HepG2 (cell line): ENCODE results near the gene ABCC1. TPM values are rescaled to one million over a fixed set of nuclear protein-coding genes. Genes with fewer than 3 reads are reported as not detected.
A peak's percentile ranks its signal among the peaks of the same experiment; 100 is the strongest.

Experiments used
- CEBPB ChIP-seq: IDR thresholded peaks from 2 replicates; pipeline ENCODE4 v1.6.1; 2011; ENCODE audit warnings: low read depth, low read length, improper control_type of control experiment, borderline replicate concordance
- FOXA1 ChIP-seq, 2 experiments: fragments of 450-650 bp in 1 of 2; sonication (generic) in 1 of 2; formaldehyde crosslinking in 1 of 2; IDR thresholded peaks; 2 replicates each; pipeline versions ENCODE4 v1.4.0 to v1.6.1; 2016 to 2020; ENCODE audit warnings: missing genetic modification reagents in 1 of 2
- HOXA3 ChIP-seq: sonication (generic); formaldehyde crosslinking; IDR thresholded peaks from 2 replicates; pipeline ENCODE4 v1.5.0; 2020; ENCODE audit warnings: missing genetic modification reagents
- KDM3A ChIP-seq: IDR thresholded peaks from 2 replicates; pipeline ENCODE4 v1.6.1; 2018; ENCODE audit warnings: low read depth, missing compliant biosample characterization
- NFE2L1 ChIP-seq: sonication (generic); formaldehyde crosslinking; IDR thresholded peaks from 2 replicates; pipeline ENCODE4 v1.4.0; 2020; ENCODE audit warnings: missing genetic modification reagents, mild to moderate bottlenecking, borderline replicate concordance
- NFKBIZ ChIP-seq: IDR thresholded peaks from 2 replicates; pipeline ENCODE4 v1.6.1; 2018; ENCODE audit warnings: missing genetic modification reagents, missing compliant biosample characterization
- RARA ChIP-seq: IDR thresholded peaks from 2 replicates; pipeline ENCODE4 v1.6.1; 2016; ENCODE audit warnings: missing genetic modification reagents, missing compliant biosample characterization
- SPEN ChIP-seq: sonication (generic); formaldehyde crosslinking; IDR thresholded peaks from 2 replicates; pipeline ENCODE4 v1.5.1; 2020; ENCODE audit warnings: low read depth, mild to moderate bottlenecking, missing genetic modification reagents
- TBP ChIP-seq: sonication (generic); formaldehyde crosslinking; IDR thresholded peaks from 2 replicates; pipeline ENCODE4 v1.5.0; 2020; ENCODE audit warnings: missing genetic modification reagents
- polyA plus RNA-seq, 8 experiments: library from polyadenylated mRNA; depleted of rRNA in 3 of 8; stranded (reverse) in 7 of 8; unstranded in 1 of 8; fragments of >200 nt; fragmentation: Illumina TruSeq in 4 of 8; extraction: Trizol in 4 of 8; gene quantifications; 2 replicates each; pipeline versions ENCODE4 v1.2.1 to v1.2.3, GENCODE V29; 2011 to 2016; ENCODE audit warnings: low read depth in 4 of 8, missing spikeins in 1 of 8, mixed read lengths in 1 of 8; ENCODE audit not compliant: insufficient read depth in 1 of 8
- total RNA-seq, 5 experiments: library from RNA; depleted of rRNA; stranded (reverse); fragments of >200 nt; fragmentation: Illumina TruSeq; extraction: Trizol; gene quantifications; 2 replicates each; pipeline ENCODE4 v1.2.3, GENCODE V29; 2016; ENCODE audit warnings: low read depth in 1 of 5
- TF ChIP-seq, protein P1 (sequence below): sonication (generic); formaldehyde crosslinking; IDR thresholded peaks from 2 replicates; pipeline ENCODE4 v1.5.1; 2020; ENCODE audit warnings: mild to moderate bottlenecking, missing genetic modification reagents
- TF ChIP-seq, protein P2 (sequence below): sonication (generic); formaldehyde crosslinking; IDR thresholded peaks from 2 replicates; pipeline ENCODE4 v1.9.0; 2021; ENCODE audit warnings: mild to moderate bottlenecking, missing genetic modification reagents
- TF ChIP-seq, protein P3 (sequence below): sonication (generic); formaldehyde crosslinking; conservative IDR thresholded peaks from 2 replicates; pipeline ENCODE4 v1.4.0; 2020; ENCODE audit warnings: missing genetic modification reagents
- TF ChIP-seq, protein P4 (sequence below): IDR thresholded peaks from 2 replicates; pipeline ENCODE4 v1.6.1; 2016; ENCODE audit warnings: mild to moderate bottlenecking

ABCC1 gene
- total and polyA plus RNA-seq, 2 of the 13 experiments (the other 11 are each of a cell fraction or from before 2014, with no cell fraction given) = 13.0 to 30.6 TPM

DNA sequence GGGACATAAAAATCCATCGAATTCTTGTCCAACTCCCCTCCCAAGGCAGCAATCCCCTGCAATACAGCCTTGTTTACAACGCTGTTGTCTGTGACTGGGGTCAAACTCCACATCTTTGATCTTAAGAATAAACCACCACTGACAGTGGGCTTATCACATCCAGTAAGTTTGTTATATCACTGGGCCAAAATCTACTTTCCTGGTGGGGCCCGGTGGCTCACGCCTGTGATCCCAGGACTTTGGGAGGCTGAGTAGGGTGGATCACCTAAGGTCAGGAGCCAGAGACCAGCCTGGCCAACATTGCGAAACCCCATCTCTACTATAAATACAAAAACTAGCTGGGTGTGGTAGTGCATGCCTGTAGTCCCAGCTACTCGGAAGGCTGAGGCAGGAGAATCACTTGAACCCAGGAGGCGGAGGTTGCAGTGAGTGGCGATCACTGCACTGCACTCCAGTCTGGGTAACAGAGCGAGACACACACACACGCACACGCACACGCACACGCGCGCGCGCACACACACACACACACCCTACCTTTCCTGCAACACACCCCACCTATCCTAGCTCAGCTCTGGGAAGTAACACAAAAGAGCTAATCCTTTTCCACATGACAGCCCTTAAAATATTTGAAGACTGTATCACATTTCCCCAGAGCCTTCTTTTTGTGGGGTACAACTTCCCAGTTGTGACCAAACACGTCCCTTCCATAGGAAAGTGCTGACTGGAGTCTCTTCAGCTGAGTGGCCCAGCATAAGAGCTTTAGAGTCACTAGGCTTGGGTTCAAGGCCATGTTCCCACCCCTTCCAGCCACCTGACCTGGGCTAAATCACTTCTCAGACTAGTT, 20.9 kb upstream of the ABCC1 start (continued):
- peak; percentile 39 for TF ChIP-seq HOXA3 (CRISPR knock-in tag)
- TF ChIP-seq, protein P1, sequence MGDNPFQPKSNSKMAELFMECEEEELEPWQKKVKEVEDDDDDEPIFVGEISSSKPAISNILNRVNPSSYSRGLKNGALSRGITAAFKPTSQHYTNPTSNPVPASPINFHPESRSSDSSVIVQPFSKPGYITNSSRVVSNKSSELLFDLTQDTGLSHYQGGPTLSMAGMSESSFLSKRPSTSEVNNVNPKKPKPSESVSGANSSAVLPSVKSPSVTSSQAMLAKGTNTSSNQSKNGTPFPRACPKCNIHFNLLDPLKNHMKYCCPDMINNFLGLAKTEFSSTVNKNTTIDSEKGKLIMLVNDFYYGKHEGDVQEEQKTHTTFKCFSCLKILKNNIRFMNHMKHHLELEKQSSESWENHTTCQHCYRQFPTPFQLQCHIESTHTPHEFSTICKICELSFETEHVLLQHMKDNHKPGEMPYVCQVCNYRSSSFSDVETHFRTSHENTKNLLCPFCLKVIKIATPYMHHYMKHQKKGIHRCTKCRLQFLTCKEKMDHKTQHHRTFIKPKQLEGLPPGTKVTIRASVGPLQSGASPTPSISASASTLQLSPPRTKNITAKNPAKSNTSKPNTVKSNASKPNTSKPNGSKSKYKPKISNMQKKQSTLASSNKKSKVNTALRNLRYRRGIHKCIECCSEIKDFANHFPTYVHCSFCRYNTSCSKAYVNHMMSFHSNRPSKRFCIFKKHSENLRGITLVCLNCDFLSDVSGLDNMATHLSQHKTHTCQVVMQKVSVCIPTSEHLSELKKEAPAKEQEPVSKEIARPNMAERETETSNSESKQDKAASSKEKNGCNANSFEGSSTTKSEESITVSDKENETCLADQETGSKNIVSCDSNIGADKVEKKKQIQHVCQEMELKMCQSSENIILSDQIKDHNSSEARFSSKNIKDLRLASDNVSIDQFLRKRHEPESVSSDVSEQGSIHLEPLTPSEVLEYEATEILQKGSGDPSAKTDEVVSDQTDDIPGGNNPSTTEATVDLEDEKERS = peak; percentile 90
- TF ChIP-seq CEBPB = peak; percentile 96
- TF ChIP-seq FOXA1 (IDR thresholded peaks at IDR 0.05) = no peak
- peak; percentile 63 for TF ChIP-seq FOXA1 (CRISPR knock-in tag; IDR thresholded peaks at IDR 0.05)
- peak; percentile 30; the same call in 1 of the 2 replicates for TF ChIP-seq KDM3A
- TF ChIP-seq, protein P2, sequence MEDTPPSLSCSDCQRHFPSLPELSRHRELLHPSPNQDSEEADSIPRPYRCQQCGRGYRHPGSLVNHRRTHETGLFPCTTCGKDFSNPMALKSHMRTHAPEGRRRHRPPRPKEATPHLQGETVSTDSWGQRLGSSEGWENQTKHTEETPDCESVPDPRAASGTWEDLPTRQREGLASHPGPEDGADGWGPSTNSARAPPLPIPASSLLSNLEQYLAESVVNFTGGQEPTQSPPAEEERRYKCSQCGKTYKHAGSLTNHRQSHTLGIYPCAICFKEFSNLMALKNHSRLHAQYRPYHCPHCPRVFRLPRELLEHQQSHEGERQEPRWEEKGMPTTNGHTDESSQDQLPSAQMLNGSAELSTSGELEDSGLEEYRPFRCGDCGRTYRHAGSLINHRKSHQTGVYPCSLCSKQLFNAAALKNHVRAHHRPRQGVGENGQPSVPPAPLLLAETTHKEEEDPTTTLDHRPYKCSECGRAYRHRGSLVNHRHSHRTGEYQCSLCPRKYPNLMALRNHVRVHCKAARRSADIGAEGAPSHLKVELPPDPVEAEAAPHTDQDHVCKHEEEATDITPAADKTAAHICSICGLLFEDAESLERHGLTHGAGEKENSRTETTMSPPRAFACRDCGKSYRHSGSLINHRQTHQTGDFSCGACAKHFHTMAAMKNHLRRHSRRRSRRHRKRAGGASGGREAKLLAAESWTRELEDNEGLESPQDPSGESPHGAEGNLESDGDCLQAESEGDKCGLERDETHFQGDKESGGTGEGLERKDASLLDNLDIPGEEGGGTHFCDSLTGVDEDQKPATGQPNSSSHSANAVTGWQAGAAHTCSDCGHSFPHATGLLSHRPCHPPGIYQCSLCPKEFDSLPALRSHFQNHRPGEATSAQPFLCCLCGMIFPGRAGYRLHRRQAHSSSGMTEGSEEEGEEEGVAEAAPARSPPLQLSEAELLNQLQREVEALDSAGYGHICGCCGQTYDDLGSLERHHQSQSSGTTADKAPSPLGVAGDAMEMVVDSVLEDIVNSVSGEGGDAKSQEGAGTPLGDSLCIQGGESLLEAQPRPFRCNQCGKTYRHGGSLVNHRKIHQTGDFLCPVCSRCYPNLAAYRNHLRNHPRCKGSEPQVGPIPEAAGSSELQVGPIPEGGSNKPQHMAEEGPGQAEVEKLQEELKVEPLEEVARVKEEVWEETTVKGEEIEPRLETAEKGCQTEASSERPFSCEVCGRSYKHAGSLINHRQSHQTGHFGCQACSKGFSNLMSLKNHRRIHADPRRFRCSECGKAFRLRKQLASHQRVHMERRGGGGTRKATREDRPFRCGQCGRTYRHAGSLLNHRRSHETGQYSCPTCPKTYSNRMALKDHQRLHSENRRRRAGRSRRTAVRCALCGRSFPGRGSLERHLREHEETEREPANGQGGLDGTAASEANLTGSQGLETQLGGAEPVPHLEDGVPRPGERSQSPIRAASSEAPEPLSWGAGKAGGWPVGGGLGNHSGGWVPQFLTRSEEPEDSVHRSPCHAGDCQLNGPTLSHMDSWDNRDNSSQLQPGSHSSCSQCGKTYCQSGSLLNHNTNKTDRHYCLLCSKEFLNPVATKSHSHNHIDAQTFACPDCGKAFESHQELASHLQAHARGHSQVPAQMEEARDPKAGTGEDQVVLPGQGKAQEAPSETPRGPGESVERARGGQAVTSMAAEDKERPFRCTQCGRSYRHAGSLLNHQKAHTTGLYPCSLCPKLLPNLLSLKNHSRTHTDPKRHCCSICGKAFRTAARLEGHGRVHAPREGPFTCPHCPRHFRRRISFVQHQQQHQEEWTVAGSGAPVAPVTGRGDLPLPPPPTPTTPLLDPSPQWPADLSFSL = peak; percentile 55; the same call in 1 of the 2 replicates
- TF ChIP-seq, protein P3, sequence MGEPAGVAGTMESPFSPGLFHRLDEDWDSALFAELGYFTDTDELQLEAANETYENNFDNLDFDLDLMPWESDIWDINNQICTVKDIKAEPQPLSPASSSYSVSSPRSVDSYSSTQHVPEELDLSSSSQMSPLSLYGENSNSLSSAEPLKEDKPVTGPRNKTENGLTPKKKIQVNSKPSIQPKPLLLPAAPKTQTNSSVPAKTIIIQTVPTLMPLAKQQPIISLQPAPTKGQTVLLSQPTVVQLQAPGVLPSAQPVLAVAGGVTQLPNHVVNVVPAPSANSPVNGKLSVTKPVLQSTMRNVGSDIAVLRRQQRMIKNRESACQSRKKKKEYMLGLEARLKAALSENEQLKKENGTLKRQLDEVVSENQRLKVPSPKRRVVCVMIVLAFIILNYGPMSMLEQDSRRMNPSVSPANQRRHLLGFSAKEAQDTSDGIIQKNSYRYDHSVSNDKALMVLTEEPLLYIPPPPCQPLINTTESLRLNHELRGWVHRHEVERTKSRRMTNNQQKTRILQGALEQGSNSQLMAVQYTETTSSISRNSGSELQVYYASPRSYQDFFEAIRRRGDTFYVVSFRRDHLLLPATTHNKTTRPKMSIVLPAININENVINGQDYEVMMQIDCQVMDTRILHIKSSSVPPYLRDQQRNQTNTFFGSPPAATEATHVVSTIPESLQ (CRISPR knock-in tag) = no peak
- peak; percentile 72 for TF ChIP-seq RARA (CRISPR knock-in tag)
- TF ChIP-seq NFE2L1 (CRISPR knock-in tag) = no peak
- TF ChIP-seq, protein P4, sequence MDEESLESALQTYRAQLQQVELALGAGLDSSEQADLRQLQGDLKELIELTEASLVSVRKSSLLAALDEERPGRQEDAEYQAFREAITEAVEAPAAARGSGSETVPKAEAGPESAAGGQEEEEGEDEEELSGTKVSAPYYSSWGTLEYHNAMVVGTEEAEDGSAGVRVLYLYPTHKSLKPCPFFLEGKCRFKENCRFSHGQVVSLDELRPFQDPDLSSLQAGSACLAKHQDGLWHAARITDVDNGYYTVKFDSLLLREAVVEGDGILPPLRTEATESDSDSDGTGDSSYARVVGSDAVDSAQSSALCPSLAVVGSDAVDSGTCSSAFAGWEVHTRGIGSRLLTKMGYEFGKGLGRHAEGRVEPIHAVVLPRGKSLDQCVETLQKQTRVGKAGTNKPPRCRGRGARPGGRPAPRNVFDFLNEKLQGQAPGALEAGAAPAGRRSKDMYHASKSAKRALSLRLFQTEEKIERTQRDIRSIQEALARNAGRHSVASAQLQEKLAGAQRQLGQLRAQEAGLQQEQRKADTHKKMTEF (CRISPR knock-in tag) = peak; percentile 43; the same call in 1 of the 2 replicates
- no peak for TF ChIP-seq NFKBIZ (CRISPR knock-in tag)
- TF ChIP-seq SPEN (CRISPR knock-in tag) = peak; percentile 66
- peak; percentile 65; the same call in 1 of the 2 replicates for TF ChIP-seq TBP (CRISPR knock-in tag)
